ENCODE measurements around the gene COL23A1. TPM values are rescaled to one million over a fixed set of nuclear protein-coding genes. Genes with fewer than 3 reads are reported as not detected.

The COL23A1 gene
- total RNA-seq, 1 experiment from 2014 or later: 15.0 TPM

DNA sequence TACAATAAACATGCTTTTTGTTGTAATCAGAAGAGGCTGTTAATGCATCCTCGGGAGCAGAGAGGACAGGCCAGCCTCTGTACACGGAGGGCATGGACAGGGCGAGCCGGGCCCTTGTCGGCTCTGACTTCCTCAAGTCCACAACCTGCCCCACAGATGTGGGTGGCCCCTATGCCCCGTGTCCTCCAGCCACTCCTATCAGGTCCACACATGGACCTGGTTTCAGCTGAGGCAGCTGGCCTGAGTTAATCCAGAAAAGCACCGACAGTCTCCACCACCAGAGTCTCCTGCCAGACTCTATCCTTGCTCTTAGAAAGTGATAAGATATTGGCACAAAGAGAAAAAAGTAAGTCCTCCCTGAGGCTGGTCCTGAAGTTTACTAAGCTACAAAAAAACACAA, 305.2 kb downstream of the COL23A1 start:
- POLR2A ChIA-PET: no interaction called here
- ATAC-seq (no peak), DNase-seq (ENCODE audit: low spot score) (no peak)
- H3K4me1 Mint-ChIP-seq: no peaks in the 10 kb centered on the region
- H3K4me3 Mint-ChIP-seq: no peak overlapping the region
- H3K27me3 Mint-ChIP-seq (ENCODE audit: low read depth): no peaks in the 10 kb centered on the region
- no peak overlapping the region for H3K27ac Mint-ChIP-seq
- TF ChIP-seq E2F5 (CRISPR knock-in tag; IDR thresholded peaks at IDR 0.05): no peak
- CTCF ChIA-PET: interaction anchor here (2.0 to 4.6 kb wide), 4 partner anchors 45 to 306 kb away, joined by 10 to 33 read pairs (median 22); partner anchors contain the start of gene COL23A1
- H3K36me3 Mint-ChIP-seq: no peaks in the 10 kb centered on the region
- H3K9me3 Mint-ChIP-seq: peaks cover 9% of the 10 kb centered on the region

- POLR2A ChIA-PET: no interaction called here
- ATAC-seq: no peak
- Mint-ChIP-seq H3K27me3 (ENCODE audit: low read depth) (0 out of 2 replicates have a peak, but pooled peaks cover 4% of the 10 kb centered on the region), H3K36me3 (no peaks in the 10 kb centered on the region), H3K9me3 (peaks cover 9% of the 10 kb centered on the region), H3K27ac (no peak overlapping the region), H3K4me3 (no peak overlapping the region), H3K4me1 (peaks cover 4% of the 10 kb centered on the region)
- DNase-seq (ENCODE audit: low spot score): no peak
- no peak for TF ChIP-seq SP1 (CRISPR knock-in tag; conservative IDR thresholded peaks at IDR 0.05)
- TF ChIP-seq USF1 (CRISPR knock-in tag; IDR thresholded peaks at IDR 0.05): no peak
- no peak for TF ChIP-seq ZNF396 (CRISPR knock-in tag; IDR thresholded peaks at IDR 0.05; ENCODE audit: borderline replicate concordance)
- TF ChIP-seq, protein P1, sequence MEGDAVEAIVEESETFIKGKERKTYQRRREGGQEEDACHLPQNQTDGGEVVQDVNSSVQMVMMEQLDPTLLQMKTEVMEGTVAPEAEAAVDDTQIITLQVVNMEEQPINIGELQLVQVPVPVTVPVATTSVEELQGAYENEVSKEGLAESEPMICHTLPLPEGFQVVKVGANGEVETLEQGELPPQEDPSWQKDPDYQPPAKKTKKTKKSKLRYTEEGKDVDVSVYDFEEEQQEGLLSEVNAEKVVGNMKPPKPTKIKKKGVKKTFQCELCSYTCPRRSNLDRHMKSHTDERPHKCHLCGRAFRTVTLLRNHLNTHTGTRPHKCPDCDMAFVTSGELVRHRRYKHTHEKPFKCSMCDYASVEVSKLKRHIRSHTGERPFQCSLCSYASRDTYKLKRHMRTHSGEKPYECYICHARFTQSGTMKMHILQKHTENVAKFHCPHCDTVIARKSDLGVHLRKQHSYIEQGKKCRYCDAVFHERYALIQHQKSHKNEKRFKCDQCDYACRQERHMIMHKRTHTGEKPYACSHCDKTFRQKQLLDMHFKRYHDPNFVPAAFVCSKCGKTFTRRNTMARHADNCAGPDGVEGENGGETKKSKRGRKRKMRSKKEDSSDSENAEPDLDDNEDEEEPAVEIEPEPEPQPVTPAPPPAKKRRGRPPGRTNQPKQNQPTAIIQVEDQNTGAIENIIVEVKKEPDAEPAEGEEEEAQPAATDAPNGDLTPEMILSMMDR (IDR thresholded peaks at IDR 0.05): peak; percentile 63; the same call in 1 of the 2 replicates
- TF ChIP-seq OVOL2 (CRISPR knock-in tag; IDR thresholded peaks at IDR 0.05; ENCODE audit: borderline replicate concordance): no peak
- no peak for TF ChIP-seq ATF6 (CRISPR knock-in tag; IDR thresholded peaks at IDR 0.05)
- no peak for TF ChIP-seq HMGA2 (CRISPR knock-in tag; IDR thresholded peaks at IDR 0.05)
- TF ChIP-seq ZMAT4 (CRISPR knock-in tag; IDR thresholded peaks at IDR 0.05): no peak
- CTCF ChIA-PET: interaction anchor here (0.6 to 4.6 kb wide), 38 partner anchors 9 to 338 kb away, joined by 3 to 33 read pairs (median 4); partner anchors contain the start of gene COL23A1
Observed at GRCh38 chr5:178284093-178284675, 306.0 kb downstream of the COL23A1 start.

- no peaks in the 10 kb centered on the region for H3K36me3 Mint-ChIP-seq
- ATAC-seq (no peak), DNase-seq (ENCODE audit: low spot score) (no peak)
- no peak for TF ChIP-seq ZNF671 (CRISPR knock-in tag; IDR thresholded peaks at IDR 0.05)
- no peak for TF ChIP-seq FOXK1 (CRISPR knock-in tag; IDR thresholded peaks at IDR 0.05)
- TF ChIP-seq TEAD4 (CRISPR knock-in tag; IDR thresholded peaks at IDR 0.05): no peak
- no peak overlapping the region for H3K27ac Mint-ChIP-seq
- peaks cover 9% of the 10 kb centered on the region for H3K9me3 Mint-ChIP-seq
- peaks cover 4% of the 10 kb centered on the region for H3K4me1 Mint-ChIP-seq
- H3K4me3 Mint-ChIP-seq: no peak overlapping the region
- peaks cover 4% of the 10 kb centered on the region; the same call in 1 of the 2 replicates for H3K27me3 Mint-ChIP-seq (ENCODE audit: low read depth)
- ChIA-PET POLR2A (no interaction called here), CTCF (interaction anchor here (0.6 to 4.6 kb wide), 39 partner anchors 8 to 339 kb away, joined by 3 to 33 read pairs (median 4); partner anchors contain the start of gene COL23A1)
Observed at GRCh38 chr5:178283520-178283919, 306.7 kb downstream of the COL23A1 start.

GRCh38 chr5:178282391-178282790, 307.8 kb downstream of the COL23A1 start:
- H3K9me3 Mint-ChIP-seq: peaks cover 9% of the 10 kb centered on the region
- ChIA-PET POLR2A (no interaction called here), CTCF (interaction anchor here (0.6 to 4.6 kb wide), 3 partner anchors 37 to 207 kb away, joined by 3 to 33 read pairs (median 3); no protein-coding TSS in a partner anchor)
- no peaks in the 10 kb centered on the region for H3K36me3 Mint-ChIP-seq
- H3K4me1 Mint-ChIP-seq: peaks cover 4% of the 10 kb centered on the region
- no peak overlapping the region for H3K4me3 Mint-ChIP-seq
- no peak overlapping the region for H3K27ac Mint-ChIP-seq
- ATAC-seq: no peak
- no peak for DNase-seq (ENCODE audit: low spot score)
- H3K27me3 Mint-ChIP-seq (ENCODE audit: low read depth): peaks cover 4% of the 10 kb centered on the region; the same call in 1 of the 2 replicates
- TF ChIP-seq JAZF1 (CRISPR knock-in tag; IDR thresholded peaks at IDR 0.05) (no peak), SOX15 (CRISPR knock-in tag; IDR thresholded peaks at IDR 0.05) (no peak), NR3C1 (CRISPR knock-in tag; conservative IDR thresholded peaks at IDR 0.05; ENCODE audit: low read depth) (no peak), JUN (CRISPR knock-in tag; IDR thresholded peaks at IDR 0.05) (no peak), PRRX2 (CRISPR knock-in tag; IDR thresholded peaks at IDR 0.05) (no peak), ELF4 (CRISPR knock-in tag; IDR thresholded peaks at IDR 0.05; ENCODE audit: low read depth) (no peak), HMGA2 (CRISPR knock-in tag; IDR thresholded peaks at IDR 0.05) (no peak), MYBL2 (CRISPR knock-in tag; IDR thresholded peaks at IDR 0.05) (no peak), FOXJ3 (CRISPR knock-in tag; IDR thresholded peaks at IDR 0.05; ENCODE audit: borderline replicate concordance) (no peak)
- TF ChIP-seq, protein P2, sequence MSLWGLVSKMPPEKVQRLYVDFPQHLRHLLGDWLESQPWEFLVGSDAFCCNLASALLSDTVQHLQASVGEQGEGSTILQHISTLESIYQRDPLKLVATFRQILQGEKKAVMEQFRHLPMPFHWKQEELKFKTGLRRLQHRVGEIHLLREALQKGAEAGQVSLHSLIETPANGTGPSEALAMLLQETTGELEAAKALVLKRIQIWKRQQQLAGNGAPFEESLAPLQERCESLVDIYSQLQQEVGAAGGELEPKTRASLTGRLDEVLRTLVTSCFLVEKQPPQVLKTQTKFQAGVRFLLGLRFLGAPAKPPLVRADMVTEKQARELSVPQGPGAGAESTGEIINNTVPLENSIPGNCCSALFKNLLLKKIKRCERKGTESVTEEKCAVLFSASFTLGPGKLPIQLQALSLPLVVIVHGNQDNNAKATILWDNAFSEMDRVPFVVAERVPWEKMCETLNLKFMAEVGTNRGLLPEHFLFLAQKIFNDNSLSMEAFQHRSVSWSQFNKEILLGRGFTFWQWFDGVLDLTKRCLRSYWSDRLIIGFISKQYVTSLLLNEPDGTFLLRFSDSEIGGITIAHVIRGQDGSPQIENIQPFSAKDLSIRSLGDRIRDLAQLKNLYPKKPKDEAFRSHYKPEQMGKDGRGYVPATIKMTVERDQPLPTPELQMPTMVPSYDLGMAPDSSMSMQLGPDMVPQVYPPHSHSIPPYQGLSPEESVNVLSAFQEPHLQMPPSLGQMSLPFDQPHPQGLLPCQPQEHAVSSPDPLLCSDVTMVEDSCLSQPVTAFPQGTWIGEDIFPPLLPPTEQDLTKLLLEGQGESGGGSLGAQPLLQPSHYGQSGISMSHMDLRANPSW (CRISPR knock-in tag; conservative IDR thresholded peaks at IDR 0.05; ENCODE audit: low read depth): no peak
